ENCODE results near the gene SPTLC3.

The SPTLC3 gene

DNA sequence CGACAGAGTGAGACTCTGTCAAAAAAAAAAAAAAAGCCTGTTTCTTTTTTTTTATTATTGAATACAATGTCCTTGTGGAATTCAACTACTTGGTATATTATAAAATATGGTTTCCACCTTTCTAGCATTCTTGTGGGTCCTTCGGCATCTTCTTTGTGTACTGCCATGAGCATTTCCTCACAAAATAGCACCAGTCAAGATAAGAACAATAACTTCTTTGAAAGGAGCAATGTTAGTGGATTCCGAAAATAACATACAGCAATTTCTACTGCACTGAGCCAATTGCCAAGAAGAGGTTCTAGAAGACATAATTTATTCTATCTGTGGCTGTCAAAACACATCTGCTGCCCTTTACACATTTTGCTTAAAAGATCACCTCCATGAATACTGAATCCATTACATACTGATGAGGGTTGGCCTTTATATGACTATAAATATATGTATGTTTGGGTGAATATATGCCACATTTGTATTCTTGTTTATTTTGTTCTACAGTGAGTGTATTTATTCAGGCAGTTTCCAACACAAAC lies 19.1 kb upstream of the SPTLC3 start:
- no peaks in the 10 kb centered on the region for H3K27me3 ChIP-seq (ENCODE audit: control insufficient read depth in 1 of 2, insufficient read depth in 2 of 2, low read length in 2 of 2)
- H3K4me1 ChIP-seq (ENCODE audit: insufficient read depth, low read length), result no peaks in the 10 kb centered on the region
- no peak overlapping the region for H3K27ac ChIP-seq (ENCODE audit: low read depth, low read length)
- no peaks in the 10 kb centered on the region for H3K36me3 ChIP-seq (ENCODE audit: insufficient read depth, low read length)
- no peaks in the 10 kb centered on the region for H3K9me3 ChIP-seq (ENCODE audit: low read length)
- no peak overlapping the region for H3K9ac ChIP-seq (ENCODE audit: low read length)
- no peak overlapping the region for H3K4me3 ChIP-seq (ENCODE audit: low read depth in 1 of 2, low read length in 2 of 2)

- Histone ChIP-seq H3K27ac (ENCODE audit: low read depth, low read length) (no peak overlapping the region), H3K36me3 (ENCODE audit: insufficient read depth, low read length) (no peaks in the 10 kb centered on the region), H3K9ac (ENCODE audit: low read length) (no peak overlapping the region), H3K4me1 (ENCODE audit: insufficient read depth, low read length) (no peaks in the 10 kb centered on the region), H3K9me3 (ENCODE audit: low read length) (no peaks in the 10 kb centered on the region), H3K27me3 (ENCODE audit: control insufficient read depth in 1 of 2, insufficient read depth in 2 of 2, low read length in 2 of 2) (no peaks in the 10 kb centered on the region), H3K4me3 (ENCODE audit: low read depth in 1 of 2, low read length in 2 of 2) (no peak overlapping the region)
These were observed 11.6 kb upstream of the SPTLC3 start for GRCh38 chr20:12997128-12997655.

- no peak overlapping the region for H3K9ac ChIP-seq (ENCODE audit: low read length)
- H3K4me3 ChIP-seq (ENCODE audit: low read depth in 1 of 2, low read length in 2 of 2), result no peak overlapping the region
- no peak overlapping the region for H3K27ac ChIP-seq (ENCODE audit: low read depth, low read length)
- no peaks in the 10 kb centered on the region for H3K27me3 ChIP-seq (ENCODE audit: control insufficient read depth in 1 of 2, insufficient read depth in 2 of 2, low read length in 2 of 2)
- no peaks in the 10 kb centered on the region for H3K4me1 ChIP-seq (ENCODE audit: insufficient read depth, low read length)
- H3K9me3 ChIP-seq (ENCODE audit: low read length), result no peaks in the 10 kb centered on the region
- H3K36me3 ChIP-seq (ENCODE audit: insufficient read depth, low read length), result no peaks in the 10 kb centered on the region
These were observed 10.7 kb upstream of the SPTLC3 start for GRCh38 chr20:12998046-12998445.

- no peak overlapping the region for H3K27ac ChIP-seq (ENCODE audit: low read depth, low read length)
- H3K36me3 ChIP-seq (ENCODE audit: insufficient read depth, low read length), result no peaks in the 10 kb centered on the region
- H3K4me3 ChIP-seq (ENCODE audit: low read depth in 1 of 2, low read length in 2 of 2), result no peak overlapping the region
- H3K9ac ChIP-seq (ENCODE audit: low read length), result no peak overlapping the region
- H3K4me1 ChIP-seq (ENCODE audit: insufficient read depth, low read length), result no peaks in the 10 kb centered on the region
- no peaks in the 10 kb centered on the region for H3K9me3 ChIP-seq (ENCODE audit: low read length)
- no peaks in the 10 kb centered on the region for H3K27me3 ChIP-seq (ENCODE audit: control insufficient read depth in 1 of 2, insufficient read depth in 2 of 2, low read length in 2 of 2)
These were observed 9.6 kb upstream of the SPTLC3 start for GRCh38 chr20:12999201-12999600.

DNA sequence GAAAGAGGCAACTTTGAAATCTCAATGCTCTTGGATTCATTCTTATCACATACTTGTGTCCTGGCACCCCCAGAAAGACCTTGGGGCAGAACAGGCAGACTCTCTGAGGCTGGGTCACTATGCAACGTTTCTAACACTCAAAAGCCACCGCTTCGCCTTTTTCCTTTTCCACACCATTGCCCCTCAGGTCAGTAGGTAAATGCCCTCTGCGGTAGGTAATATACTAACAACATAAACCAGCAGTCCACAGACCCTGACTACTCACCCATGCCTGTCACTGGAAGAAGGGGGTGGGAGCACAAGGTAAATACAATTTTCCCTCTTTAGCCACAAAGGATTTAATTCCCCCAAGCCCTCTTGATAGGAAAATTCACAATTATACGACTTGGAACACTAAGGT lies 6.5 kb upstream of the SPTLC3 start:
- no peaks in the 10 kb centered on the region for H3K9me3 ChIP-seq (ENCODE audit: low read length)
- no peak overlapping the region for H3K27ac ChIP-seq (ENCODE audit: low read depth, low read length)
- H3K9ac ChIP-seq (ENCODE audit: low read length), result no peak overlapping the region
- H3K27me3 ChIP-seq (ENCODE audit: control insufficient read depth in 1 of 2, insufficient read depth in 2 of 2, low read length in 2 of 2), result no peaks in the 10 kb centered on the region
- H3K36me3 ChIP-seq (ENCODE audit: insufficient read depth, low read length), result no peaks in the 10 kb centered on the region
- no peaks in the 10 kb centered on the region for H3K4me1 ChIP-seq (ENCODE audit: insufficient read depth, low read length)
- H3K4me3 ChIP-seq (ENCODE audit: low read depth in 1 of 2, low read length in 2 of 2), result no peak overlapping the region

- H3K4me1 ChIP-seq (ENCODE audit: insufficient read depth, low read length), result peaks cover 13% of the 10 kb centered on the region
- no peak overlapping the region for H3K4me3 ChIP-seq (ENCODE audit: low read depth in 1 of 2, low read length in 2 of 2)
- H3K27me3 ChIP-seq (ENCODE audit: control insufficient read depth in 1 of 2, insufficient read depth in 2 of 2, low read length in 2 of 2), result no peaks in the 10 kb centered on the region
These were observed 1.9 kb upstream of the SPTLC3 start for GRCh38 chr20:13006825-13007224.

GRCh38 chr20:13007596-13007995 lies 1.2 kb upstream of the SPTLC3 start:
- Histone ChIP-seq H3K4me3 (ENCODE audit: low read depth in 1 of 2, low read length in 2 of 2) (no peak overlapping the region), H3K27ac (ENCODE audit: low read depth, low read length) (no peak overlapping the region), H3K4me1 (ENCODE audit: insufficient read depth, low read length) (peaks cover 13% of the 10 kb centered on the region), H3K36me3 (ENCODE audit: insufficient read depth, low read length) (no peaks in the 10 kb centered on the region), H3K27me3 (ENCODE audit: control insufficient read depth in 1 of 2, insufficient read depth in 2 of 2, low read length in 2 of 2) (no peaks in the 10 kb centered on the region), H3K9me3 (ENCODE audit: low read length) (no peaks in the 10 kb centered on the region), H3K9ac (ENCODE audit: low read length) (no peak overlapping the region)

More at GRCh38 chr20:13006825-13007224, 1.9 kb upstream of the SPTLC3 start:
- H3K36me3 ChIP-seq (ENCODE audit: insufficient read depth, low read length), result no peaks in the 10 kb centered on the region
- no peak overlapping the region for H3K27ac ChIP-seq (ENCODE audit: low read depth, low read length)
- H3K9me3 ChIP-seq (ENCODE audit: low read length), result no peaks in the 10 kb centered on the region
- no peak overlapping the region for H3K9ac ChIP-seq (ENCODE audit: low read length)

GRCh38 chr20:13009682-13010406 lies 1.1 kb downstream of the SPTLC3 start:
- peak overlapping the region; percentile 47 for H3K9ac ChIP-seq (ENCODE audit: low read length)
- H3K27me3 ChIP-seq (ENCODE audit: control insufficient read depth in 1 of 2, insufficient read depth in 2 of 2, low read length in 2 of 2), result no peaks in the 10 kb centered on the region
- H3K9me3 ChIP-seq (ENCODE audit: low read length), result no peaks in the 10 kb centered on the region
- H3K4me1 ChIP-seq (ENCODE audit: insufficient read depth, low read length), result peaks cover 13% of the 10 kb centered on the region
- H3K4me3 ChIP-seq (ENCODE audit: low read depth in 1 of 2, low read length in 2 of 2), result peak overlapping the region; percentile 4 to 59
- peak overlapping the region; percentile 39 for H3K27ac ChIP-seq (ENCODE audit: low read depth, low read length)
- H3K36me3 ChIP-seq (ENCODE audit: insufficient read depth, low read length), result no peaks in the 10 kb centered on the region

GRCh38 chr20:13012886-13013285 lies 4.1 kb downstream of the SPTLC3 start:
- Histone ChIP-seq H3K9ac (ENCODE audit: low read length) (no peak overlapping the region), H3K4me1 (ENCODE audit: insufficient read depth, low read length) (peaks cover 13% of the 10 kb centered on the region), H3K9me3 (ENCODE audit: low read length) (no peaks in the 10 kb centered on the region), H3K4me3 (ENCODE audit: low read depth in 1 of 2, low read length in 2 of 2) (no peak overlapping the region), H3K27me3 (ENCODE audit: control insufficient read depth in 1 of 2, insufficient read depth in 2 of 2, low read length in 2 of 2) (no peaks in the 10 kb centered on the region), H3K27ac (ENCODE audit: low read depth, low read length) (no peak overlapping the region), H3K36me3 (ENCODE audit: insufficient read depth, low read length) (no peaks in the 10 kb centered on the region)

GRCh38 chr20:13013411-13013810 lies 4.6 kb downstream of the SPTLC3 start:
- Histone ChIP-seq H3K9me3 (ENCODE audit: low read length) (no peaks in the 10 kb centered on the region), H3K4me1 (ENCODE audit: insufficient read depth, low read length) (peaks cover 13% of the 10 kb centered on the region), H3K4me3 (ENCODE audit: low read depth in 1 of 2, low read length in 2 of 2) (no peak overlapping the region), H3K36me3 (ENCODE audit: insufficient read depth, low read length) (no peaks in the 10 kb centered on the region), H3K27me3 (ENCODE audit: control insufficient read depth in 1 of 2, insufficient read depth in 2 of 2, low read length in 2 of 2) (no peaks in the 10 kb centered on the region), H3K9ac (ENCODE audit: low read length) (no peak overlapping the region), H3K27ac (ENCODE audit: low read depth, low read length) (no peak overlapping the region)

DNA sequence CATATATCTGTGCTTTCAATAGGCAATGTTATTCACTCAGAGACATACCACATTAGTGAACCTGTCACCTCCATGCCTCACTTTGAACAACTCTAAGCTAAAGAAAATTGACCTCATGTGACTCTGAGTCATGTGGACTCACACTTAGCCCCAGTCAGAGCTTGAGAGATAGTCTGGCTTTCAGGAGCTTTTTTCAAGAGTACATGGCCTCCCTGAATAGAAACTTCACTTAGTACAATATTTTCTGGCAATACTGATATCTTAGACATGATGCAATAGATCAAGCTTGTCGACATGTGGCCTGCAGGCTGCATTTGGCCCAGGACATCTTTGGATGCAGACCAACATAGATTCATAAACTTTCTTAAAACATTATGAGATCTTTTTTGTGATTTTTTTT lies 8.5 kb downstream of the SPTLC3 start:
- Histone ChIP-seq H3K9me3 (ENCODE audit: low read length) (no peaks in the 10 kb centered on the region), H3K27me3 (ENCODE audit: control insufficient read depth in 1 of 2, insufficient read depth in 2 of 2, low read length in 2 of 2) (no peaks in the 10 kb centered on the region)

More for the DNA sequence above, 8.5 kb downstream of the SPTLC3 start:
- Histone ChIP-seq H3K27ac (ENCODE audit: low read depth, low read length) (no peak overlapping the region), H3K36me3 (ENCODE audit: insufficient read depth, low read length) (no peaks in the 10 kb centered on the region), H3K4me3 (ENCODE audit: low read depth in 1 of 2, low read length in 2 of 2) (no peak overlapping the region), H3K9ac (ENCODE audit: low read length) (no peak overlapping the region), H3K4me1 (ENCODE audit: insufficient read depth, low read length) (no peaks in the 10 kb centered on the region)

Data from muscle layer of colon (tissue), 2 donors.